NCI-H146 treated with DMSO at 0.1 percent for 48 hours (cell line): Measurements from ENCODE around the gene KRTAP9-6.
"Not testable (repeated sequence)": the region's sequence is repeated elsewhere in the genome, so short reads cannot be mapped to it uniquely, and the experiment has no call there.

Experiments used
- DNase-seq: peaks from one replicate; lab custom pipeline; 2025; ENCODE audit not compliant: unreplicated experiment; lab: John Stamatoyannopoulos, UW

The KRTAP9-6 gene, protein sequence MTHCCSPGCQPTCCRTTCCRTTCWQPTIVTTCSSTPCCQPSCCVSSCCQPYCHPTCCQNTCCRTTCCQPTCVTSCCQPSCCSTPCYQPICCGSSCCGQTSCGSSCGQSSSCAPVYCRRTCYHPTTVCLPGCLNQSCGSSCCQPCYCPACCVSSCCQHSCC

DNA sequence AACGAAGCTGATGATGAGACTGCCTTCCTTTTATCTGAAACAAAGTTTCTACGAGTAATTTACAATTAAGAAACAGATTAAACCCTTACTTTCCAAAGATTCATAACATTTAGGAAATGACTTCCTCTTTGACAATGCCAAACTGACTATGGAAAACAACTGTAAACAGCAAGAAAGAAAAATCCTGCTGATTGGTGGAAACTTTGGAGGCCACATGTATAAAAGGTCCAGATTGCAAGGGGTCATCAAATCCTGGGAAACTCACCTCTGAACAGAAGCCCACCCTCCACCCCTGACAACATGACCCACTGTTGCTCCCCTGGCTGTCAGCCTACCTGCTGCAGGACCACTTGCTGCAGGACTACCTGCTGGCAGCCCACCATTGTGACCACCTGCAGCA lies at the start of gene KRTAP9-6:
Gene KRTAP9-6 (plus strand): TSS at position 301 of the 400 bp plus-strand sequence. CDS start 0 bp downstream, at position 301.
- no peak for DNase-seq

- no peak for DNase-seq
These were observed 49.5 kb upstream of the KRTAP9-6 start for GRCh38 chr17:41215681-41216080.

- no peak for DNase-seq
These were observed 41.4 kb upstream of the KRTAP9-6 start for GRCh38 chr17:41223821-41224220.

GRCh38 chr17:41226051-41226450 lies 39.1 kb upstream of the KRTAP9-6 start:
- no peak for DNase-seq

DNA sequence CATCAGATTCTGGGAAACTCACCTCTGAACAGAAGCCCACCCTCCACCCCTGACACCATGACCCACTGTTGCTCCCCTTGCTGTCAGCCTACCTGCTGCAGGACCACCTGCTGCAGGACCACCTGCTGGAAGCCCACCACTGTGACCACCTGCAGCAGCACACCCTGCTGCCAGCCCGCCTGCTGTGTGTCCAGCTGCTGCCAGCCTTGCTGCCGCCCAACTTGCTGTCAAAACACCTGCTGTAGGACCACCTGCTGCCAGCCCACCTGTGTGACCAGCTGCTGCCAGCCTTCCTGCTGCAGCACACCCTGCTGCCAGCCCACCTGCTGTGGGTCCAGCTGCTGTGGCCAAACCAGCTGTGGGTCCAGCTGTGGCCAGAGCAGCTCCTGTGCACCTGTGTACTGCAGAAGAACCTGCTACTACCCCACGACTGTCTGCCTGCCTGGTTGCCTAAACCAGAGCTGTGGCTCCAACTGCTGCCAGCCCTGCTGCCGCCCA lies 38.5 kb upstream of the KRTAP9-6 start, which contains the start of gene KRTAP9-2:
Gene KRTAP9-2 (plus strand): TSS at position 51 of the 498 bp plus-strand sequence. CDS start 7 bp downstream, at position 58.
- DNase-seq = not testable (repeated sequence)

DNA sequence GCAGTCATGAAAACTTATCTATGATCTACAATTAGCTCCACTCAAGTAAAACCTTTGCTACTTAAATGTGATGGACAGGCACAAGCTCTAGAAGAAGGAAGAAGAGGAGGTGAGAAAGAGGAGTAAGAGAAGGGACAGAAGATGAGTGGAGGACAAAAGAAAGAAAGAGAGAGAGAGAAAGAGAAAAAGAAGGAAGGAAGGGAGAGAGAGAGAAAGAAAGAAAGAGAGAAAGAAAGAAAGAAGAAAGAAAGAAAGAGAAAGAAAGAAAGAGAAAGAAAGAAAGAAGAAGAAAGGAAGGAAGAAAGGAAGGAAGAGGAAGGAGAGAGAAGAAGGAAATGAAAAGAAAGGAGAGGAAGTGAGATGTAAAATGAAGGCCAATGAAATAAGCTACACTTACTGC lies 35.1 kb upstream of the KRTAP9-6 start:
- no peak for DNase-seq

- DNase-seq = no peak
These were observed 33.4 kb upstream of the KRTAP9-6 start for GRCh38 chr17:41231731-41232130.

- DNase-seq = not testable (repeated sequence)
These were observed 32.6 kb upstream of the KRTAP9-6 start, which contains the start of gene KRTAP9-3 for GRCh38 chr17:41232399-41233105. KRTAP9-3 (plus strand) TSS chr17:41232449; CDS start chr17:41232502, 53 bp downstream.

DNA sequence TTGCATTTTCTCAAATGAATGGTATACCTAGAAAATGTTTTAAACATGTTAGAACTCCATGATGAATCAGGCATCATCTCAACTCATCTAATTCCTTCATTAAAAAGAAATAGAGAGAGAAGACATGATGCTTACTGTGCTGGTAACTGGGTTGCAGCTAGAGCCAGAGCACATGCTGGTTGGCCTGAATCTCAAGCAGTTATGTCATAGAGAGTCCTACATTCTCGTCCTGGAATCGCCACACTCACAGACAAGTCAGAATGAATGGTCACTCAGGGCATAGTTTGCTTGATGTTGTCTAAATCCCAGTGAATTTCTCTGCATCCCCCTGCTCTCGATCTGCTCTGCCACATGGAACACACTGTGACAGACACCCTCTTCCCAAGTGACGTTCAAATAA lies 28.1 kb upstream of the KRTAP9-6 start:
- not testable (repeated sequence) for DNase-seq

- DNase-seq = not testable (repeated sequence)
These were observed 27.2 kb upstream of the KRTAP9-6 start, which contains the start of gene KRTAP9-8 for GRCh38 chr17:41237949-41238437. KRTAP9-8 (plus strand) TSS chr17:41237999; CDS start chr17:41238052, 53 bp downstream.

DNA sequence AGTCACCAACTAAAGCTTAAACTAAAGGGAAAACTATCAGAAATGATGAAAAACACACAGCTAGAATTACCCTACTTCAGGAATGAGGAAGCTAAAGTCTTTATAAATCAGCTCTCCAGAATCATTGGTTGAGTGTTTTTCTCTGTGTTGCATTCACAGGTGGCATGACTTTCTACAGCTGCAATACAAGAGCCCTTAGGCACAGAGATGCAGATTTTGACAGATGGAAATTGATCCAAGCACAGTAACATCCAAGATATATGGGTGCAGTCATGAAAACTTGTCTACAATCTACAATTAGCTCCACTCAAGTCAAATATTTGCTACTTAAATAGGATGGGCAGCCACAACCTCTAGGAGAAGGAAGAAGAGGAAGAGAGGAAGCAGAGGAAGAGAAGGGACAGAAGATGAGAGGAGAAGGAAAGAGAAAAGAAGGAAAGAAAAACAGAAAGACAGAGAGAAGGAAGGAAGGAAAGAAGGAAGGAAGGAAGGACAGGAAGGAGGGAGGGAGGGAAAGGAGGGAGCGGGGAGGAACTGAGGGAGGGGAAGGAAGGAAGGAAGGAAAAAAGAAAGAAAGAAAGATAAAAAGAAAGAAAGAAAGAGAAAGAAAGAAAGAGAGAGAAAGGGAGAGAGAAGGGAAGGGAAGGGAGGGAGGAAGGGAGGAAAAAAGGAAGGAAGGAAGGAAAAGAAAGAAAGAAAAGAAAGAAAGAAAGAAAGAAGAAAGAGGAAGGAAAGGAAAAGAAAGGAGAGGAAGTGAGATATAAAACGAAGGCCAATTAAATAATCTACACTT lies 18.0 kb upstream of the KRTAP9-6 start:
- not testable (repeated sequence) for DNase-seq

DNA sequence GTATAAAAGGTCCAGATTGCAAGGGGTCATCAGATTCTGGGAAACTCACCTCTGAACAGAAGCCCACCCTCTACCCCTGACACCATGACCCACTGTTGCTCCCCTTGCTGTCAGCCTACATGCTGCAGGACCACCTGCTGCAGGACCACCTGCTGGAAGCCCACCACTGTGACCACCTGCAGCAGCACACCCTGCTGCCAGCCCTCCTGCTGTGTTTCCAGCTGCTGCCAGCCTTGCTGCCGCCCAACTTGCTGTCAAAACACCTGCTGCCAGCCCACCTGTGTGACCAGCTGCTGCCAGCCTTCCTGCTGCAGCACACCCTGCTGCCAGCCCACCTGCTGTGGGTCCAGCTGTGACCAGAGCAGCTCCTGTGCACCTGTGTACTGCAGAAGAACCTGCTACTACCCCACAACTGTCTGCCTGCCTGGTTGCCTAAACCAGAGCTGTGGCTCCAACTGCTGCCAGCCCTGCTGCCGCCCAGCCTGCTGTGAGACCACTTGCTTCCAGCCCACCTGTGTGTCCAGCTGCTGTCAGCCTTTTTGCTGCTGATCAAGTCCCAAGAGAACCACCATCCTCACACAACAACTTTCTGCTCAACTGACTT lies 15.4 kb upstream of the KRTAP9-6 start, which contains the start of gene KRTAP9-4:
Gene KRTAP9-4 (plus strand): TSS at position 51 of the 604 bp plus-strand sequence. CDS start 34 bp downstream, at position 85.
- not testable (repeated sequence) for DNase-seq

GRCh38 chr17:41251261-41251660 lies 13.9 kb upstream of the KRTAP9-6 start:
- no peak for DNase-seq

DNA sequence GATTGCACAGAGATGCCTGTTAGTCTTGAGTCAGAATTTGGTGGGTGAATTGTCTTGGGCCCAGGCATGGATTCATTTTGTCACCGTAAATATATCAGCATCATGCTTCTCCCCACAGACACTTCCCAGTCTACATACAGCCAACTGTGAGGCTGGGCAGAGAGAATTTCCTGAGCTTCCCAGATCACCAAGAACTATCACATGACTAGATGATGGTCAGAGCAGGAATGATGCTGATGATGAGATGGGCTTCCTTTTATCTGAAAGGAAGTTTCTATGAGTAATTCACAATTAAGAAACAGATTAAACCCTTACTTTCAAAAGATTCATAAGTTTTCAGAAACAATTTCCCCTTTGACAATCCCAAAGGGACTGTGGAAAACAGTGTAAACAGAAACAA lies 10.3 kb upstream of the KRTAP9-6 start:
- DNase-seq = no peak

GRCh38 chr17:41255381-41256290 lies 9.5 kb upstream of the KRTAP9-6 start, which contains the start of gene KRTAP9-9:
KRTAP9-9 (plus strand) TSS chr17:41255384.
- DNase-seq = not testable (repeated sequence)

DNA sequence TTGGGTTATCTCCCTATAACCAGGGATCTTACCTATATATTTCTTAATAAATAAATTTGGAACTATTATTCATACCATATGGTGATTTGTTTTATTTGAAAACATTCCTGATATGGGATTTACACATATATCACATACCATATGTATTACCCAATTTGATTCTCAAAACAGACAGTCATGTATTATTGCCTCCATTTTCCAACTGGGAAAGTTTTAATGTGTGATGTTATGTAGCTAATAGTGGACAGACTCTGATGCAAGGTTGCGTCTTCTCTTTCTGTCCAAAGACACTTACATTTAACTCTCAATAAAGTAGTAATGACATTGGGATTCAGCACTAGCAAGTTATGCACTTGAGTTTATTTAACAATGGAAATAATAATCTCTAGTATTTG lies 8.9 kb upstream of the KRTAP9-6 start:
- no peak for DNase-seq

DNA sequence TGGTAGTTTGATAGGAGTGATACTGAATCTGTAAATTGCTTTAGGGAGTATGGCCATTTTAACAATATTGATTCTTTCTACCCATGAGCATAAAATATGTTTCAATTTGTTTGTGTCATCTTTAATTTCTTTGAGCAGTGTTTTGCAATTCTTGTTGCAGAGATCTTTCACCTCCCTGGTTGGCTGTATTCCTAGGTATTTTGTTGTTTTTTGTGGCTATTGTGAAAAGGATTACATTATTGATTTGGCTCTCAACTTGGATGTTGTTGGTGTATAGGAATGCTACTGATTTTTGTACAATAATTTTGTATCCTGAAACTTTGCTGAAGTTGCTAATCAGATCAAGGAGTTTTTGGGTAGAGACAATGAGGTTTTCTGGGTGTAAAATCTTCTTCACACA lies 6.8 kb upstream of the KRTAP9-6 start:
- no peak for DNase-seq

DNA sequence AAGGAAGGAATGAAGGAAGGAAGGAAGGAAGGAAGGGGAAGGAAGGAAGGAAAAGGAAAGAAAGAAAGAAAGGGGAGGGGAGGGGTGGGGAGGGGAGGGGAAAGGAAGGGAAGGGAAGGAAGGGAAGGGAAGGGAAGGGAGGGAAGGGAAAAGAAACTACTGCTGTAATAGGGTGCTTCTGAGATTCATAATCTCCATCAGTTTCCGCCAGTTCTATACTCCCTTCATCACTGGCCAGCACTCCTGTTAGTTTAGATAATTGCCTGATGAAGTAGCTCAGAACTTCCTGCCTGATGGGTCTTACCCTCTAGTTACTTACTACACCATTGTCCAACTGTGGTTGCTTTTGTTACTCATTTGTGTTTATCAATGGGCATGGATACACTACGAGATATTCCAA lies 2.0 kb upstream of the KRTAP9-6 start:
- DNase-seq = no peak

- DNase-seq = no peak
These were observed 579 bp upstream of the KRTAP9-6 start for GRCh38 chr17:41264599-41264998.
